ENCODE results near the gene ZNF385B.

ZNF385B gene

GRCh38 chr2:179533875-179534274 lies 327.5 kb downstream of the ZNF385B start:
- in situ Hi-C loops (cut with HindIII; ENCODE audit: low sequenced_read_pairs), result no loop called here
- DNase-seq (ENCODE audit: low read depth), result no peak
- H3K4me3 ChIP-seq (ENCODE audit: low read depth, low read length), result no peak overlapping the region
- TF ChIP-seq CTCF (IDR thresholded peaks at IDR 0.05; ENCODE audit: low read depth, low read length, missing control alignments), result no peak

DNA sequence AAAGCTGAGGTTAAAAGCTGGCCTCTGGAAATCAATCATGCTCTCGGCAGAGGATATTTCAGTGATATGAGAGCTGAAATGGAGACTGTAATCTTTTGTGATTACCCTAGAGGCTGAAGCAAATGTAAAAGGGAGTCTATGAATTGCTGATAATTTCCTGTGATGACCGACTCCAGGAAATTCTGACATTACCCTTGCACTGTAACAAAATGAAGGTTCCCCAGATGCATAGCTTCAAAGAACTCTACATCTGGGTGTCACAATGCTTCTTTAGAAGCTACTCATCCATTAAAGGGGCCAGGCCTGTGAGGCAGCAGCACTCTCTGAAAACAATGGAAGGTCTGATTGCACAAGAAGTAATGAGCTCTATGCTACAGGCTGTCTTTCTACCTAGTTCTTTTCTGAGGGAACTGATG lies 328.5 kb downstream of the ZNF385B start:
- H3K4me3 ChIP-seq (ENCODE audit: low read depth, low read length), result no peak overlapping the region
- in situ Hi-C loops (cut with HindIII; ENCODE audit: low sequenced_read_pairs), result no loop called here
- no peak for TF ChIP-seq CTCF (IDR thresholded peaks at IDR 0.05; ENCODE audit: low read depth, low read length, missing control alignments)
- no peak for DNase-seq (ENCODE audit: low read depth)

GRCh38 chr2:179528576-179529069 lies 332.8 kb downstream of the ZNF385B start:
- TF ChIP-seq CTCF (IDR thresholded peaks at IDR 0.05; ENCODE audit: low read depth, low read length, missing control alignments), result no peak
- DNase-seq (ENCODE audit: low read depth), result no peak
- in situ Hi-C loops (cut with HindIII; ENCODE audit: low sequenced_read_pairs), result no loop called here
- no peak overlapping the region for H3K4me3 ChIP-seq (ENCODE audit: low read depth, low read length)

- TF ChIP-seq CTCF (IDR thresholded peaks at IDR 0.05; ENCODE audit: low read depth, low read length, missing control alignments), result no peak
- DNase-seq (ENCODE audit: low read depth), result no peak
- H3K4me3 ChIP-seq (ENCODE audit: low read depth, low read length), result no peak overlapping the region
Observed at GRCh38 chr2:179525340-179525739, 336.1 kb downstream of the ZNF385B start.

GRCh38 chr2:179524809-179525339 lies 336.5 kb downstream of the ZNF385B start:
- in situ Hi-C loops (cut with HindIII; ENCODE audit: low sequenced_read_pairs), result no loop called here
- TF ChIP-seq CTCF (IDR thresholded peaks at IDR 0.05; ENCODE audit: low read depth, low read length, missing control alignments), result no peak

More at GRCh38 chr2:179525340-179525739, 336.1 kb downstream of the ZNF385B start:
- in situ Hi-C loops (cut with HindIII; ENCODE audit: low sequenced_read_pairs), result no loop called here

DNA sequence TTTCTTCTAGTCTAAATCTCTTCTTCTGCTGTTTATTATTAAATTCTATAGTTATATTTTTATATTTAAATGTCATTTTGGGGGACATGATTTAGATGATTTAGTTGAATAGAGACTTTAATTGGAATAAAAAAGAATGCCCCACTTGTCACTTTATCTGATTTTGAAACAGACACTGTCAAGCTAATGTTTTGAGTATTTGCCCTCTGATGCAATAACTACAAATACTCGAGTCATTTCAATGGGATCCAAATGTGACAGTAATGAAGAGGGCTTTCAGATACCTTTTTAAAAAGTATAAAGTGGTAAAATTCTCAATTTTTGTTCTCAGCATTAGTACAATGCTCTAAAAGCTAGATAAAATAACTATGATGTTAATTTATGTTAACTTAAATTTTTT lies 339.5 kb downstream of the ZNF385B start:
- no peak overlapping the region for H3K4me3 ChIP-seq (ENCODE audit: low read depth, low read length)
- TF ChIP-seq CTCF (IDR thresholded peaks at IDR 0.05; ENCODE audit: low read depth, low read length, missing control alignments), result no peak
- no peak for DNase-seq (ENCODE audit: low read depth)
- in situ Hi-C loops (cut with HindIII; ENCODE audit: low sequenced_read_pairs), result no loop called here

More at GRCh38 chr2:179524809-179525339, 336.5 kb downstream of the ZNF385B start:
- no peak overlapping the region for H3K4me3 ChIP-seq (ENCODE audit: low read depth, low read length)
- DNase-seq (ENCODE audit: low read depth), result no peak

Data from astrocyte of the cerebellum (primary cell).